ENCODE data around the gene UTS2R.
A peak's percentile ranks its signal among the peaks of the same experiment; 100 is the strongest.

Gene UTS2R

DNA sequence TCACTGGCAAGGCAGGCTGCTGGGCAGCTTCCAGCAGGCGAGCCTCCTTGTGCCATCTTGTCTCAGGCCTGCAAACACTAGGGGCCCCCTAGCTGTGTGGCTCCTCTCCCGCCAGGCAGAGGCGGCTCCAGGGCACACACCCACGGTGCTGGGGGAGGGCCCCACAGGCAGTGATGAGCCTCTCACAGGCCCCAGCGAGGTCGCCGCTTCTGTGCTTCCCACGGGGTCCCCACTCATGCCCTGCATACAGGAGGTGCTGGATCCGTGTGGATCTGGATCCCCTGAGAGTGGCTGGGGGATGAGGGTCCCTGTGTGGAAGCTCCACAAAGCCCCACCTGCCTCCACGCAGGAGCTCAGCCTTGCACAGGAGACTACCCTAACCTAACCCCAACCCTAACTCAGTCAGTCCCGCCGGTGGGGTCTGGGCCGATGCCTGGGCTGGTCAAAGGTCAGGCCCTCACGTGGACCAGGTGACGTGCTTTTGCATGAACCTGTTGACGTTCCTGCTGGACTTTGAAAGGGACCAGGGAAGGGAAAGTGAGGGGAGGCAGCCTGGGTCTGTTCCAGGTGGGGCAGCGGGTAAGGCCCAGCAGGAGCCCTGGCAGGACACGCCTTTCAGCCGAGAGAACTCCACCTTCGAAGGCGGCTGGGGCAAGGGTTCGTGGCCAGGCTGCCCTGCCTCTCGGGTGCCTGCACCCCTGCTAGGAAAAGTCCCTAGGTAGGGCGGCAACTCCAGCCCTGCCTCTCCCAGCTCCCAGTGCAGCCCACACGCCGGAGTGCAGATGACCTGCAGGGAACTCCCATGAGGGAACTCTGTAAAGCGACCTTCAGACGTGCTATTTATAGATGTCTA lies 43.2 kb upstream of the UTS2R start:
- peak overlapping the region; percentile 21 to 31 for H3K4me3 ChIP-seq (ENCODE audit: low read length in 2 of 2)
- H3K4me1 ChIP-seq (ENCODE audit: control insufficient read depth in 2 of 2, insufficient read depth in 2 of 2, low read length in 2 of 2) = peaks cover 51 to 74% of the 10 kb centered on the region in 2 donors
- no peaks in the 10 kb centered on the region for H3K9me3 ChIP-seq (ENCODE audit: control insufficient read depth in 2 of 2, low read length in 2 of 2)
- peaks cover 4 to 5% of the 10 kb centered on the region in 2 donors for H3K27me3 ChIP-seq (ENCODE audit: control insufficient read depth in 2 of 2, insufficient read depth in 2 of 2, low read length in 2 of 2)
- H3K9ac ChIP-seq (ENCODE audit: low read depth in 1 of 2, low read length in 2 of 2) = peak overlapping the region; percentile 32 to 68
- H3K27ac ChIP-seq (ENCODE audit: low read depth in 2 of 2, low read length in 2 of 2) = peak overlapping the region; percentile 88 to 91
- H3K36me3 ChIP-seq (ENCODE audit: control insufficient read depth in 2 of 2, insufficient read depth in 2 of 2, low read length in 2 of 2) = no peaks in the 10 kb centered on the region

GRCh38 chr17:82328994-82329507 lies 42.5 kb upstream of the UTS2R start:
- Histone ChIP-seq H3K27me3 (ENCODE audit: control insufficient read depth in 2 of 2, insufficient read depth in 2 of 2, low read length in 2 of 2) (peaks cover 4 to 5% of the 10 kb centered on the region in 2 donors), H3K4me3 (ENCODE audit: low read length in 2 of 2) (peak overlapping the region; percentile 7 to 31), H3K4me1 (ENCODE audit: control insufficient read depth in 2 of 2, insufficient read depth in 2 of 2, low read length in 2 of 2) (peaks cover 51 to 75% of the 10 kb centered on the region in 2 donors), H3K36me3 (ENCODE audit: control insufficient read depth in 2 of 2, insufficient read depth in 2 of 2, low read length in 2 of 2) (no peaks in the 10 kb centered on the region), H3K9me3 (ENCODE audit: control insufficient read depth in 2 of 2, low read length in 2 of 2) (no peaks in the 10 kb centered on the region), H3K27ac (ENCODE audit: low read depth in 2 of 2, low read length in 2 of 2) (peak overlapping the region; percentile 88 to 91), H3K9ac (ENCODE audit: low read depth in 1 of 2, low read length in 2 of 2) (peak overlapping the region; percentile 41 to 61)

DNA sequence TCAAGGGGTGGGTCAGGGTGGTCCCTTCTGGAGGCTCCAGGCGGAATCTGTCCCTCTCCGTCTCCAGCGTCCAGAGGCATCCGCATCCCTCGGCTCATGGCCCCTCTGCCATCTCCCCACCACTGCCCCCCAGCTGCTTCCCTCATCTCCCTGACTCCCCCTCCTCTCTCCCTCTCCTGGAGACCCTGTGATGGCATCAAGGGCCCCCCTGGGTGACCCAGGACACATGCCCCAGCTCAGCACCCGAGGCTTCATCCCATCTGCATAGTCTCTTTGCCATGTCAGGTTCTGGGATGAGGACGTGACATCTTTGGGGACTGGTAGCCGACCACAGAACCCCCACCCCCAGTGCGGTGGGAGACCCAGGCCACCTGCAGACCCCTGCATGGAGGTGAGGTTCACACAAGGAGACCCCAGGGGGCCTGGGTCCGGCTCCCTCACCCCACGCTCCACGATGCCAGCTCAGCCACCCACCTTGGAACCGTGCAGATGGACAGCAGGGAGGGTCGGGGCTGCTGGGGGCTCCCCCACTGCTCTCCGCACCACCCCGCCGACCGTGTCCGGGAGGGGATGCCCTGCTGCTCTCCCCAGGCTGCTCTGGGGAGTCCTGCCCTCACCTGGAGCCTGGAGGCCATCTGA lies 41.8 kb upstream of the UTS2R start:
- Histone ChIP-seq H3K27me3 (ENCODE audit: control insufficient read depth in 2 of 2, insufficient read depth in 2 of 2, low read length in 2 of 2) (peaks cover 4 to 5% of the 10 kb centered on the region in 2 donors), H3K36me3 (ENCODE audit: control insufficient read depth in 2 of 2, insufficient read depth in 2 of 2, low read length in 2 of 2) (no peaks in the 10 kb centered on the region), H3K4me3 (ENCODE audit: low read length in 2 of 2) (peak overlapping the region in 1 of 2 donors; percentile 25), H3K4me1 (ENCODE audit: control insufficient read depth in 2 of 2, insufficient read depth in 2 of 2, low read length in 2 of 2) (peaks cover 56 to 78% of the 10 kb centered on the region in 2 donors), H3K27ac (ENCODE audit: low read depth in 2 of 2, low read length in 2 of 2) (peak overlapping the region; percentile 88 to 91), H3K9ac (ENCODE audit: low read depth in 1 of 2, low read length in 2 of 2) (peak overlapping the region; percentile 32 to 61), H3K9me3 (ENCODE audit: control insufficient read depth in 2 of 2, low read length in 2 of 2) (no peaks in the 10 kb centered on the region)

- peak overlapping the region; percentile 88 to 91 for H3K27ac ChIP-seq (ENCODE audit: low read depth in 2 of 2, low read length in 2 of 2)
- no peaks in the 10 kb centered on the region for H3K36me3 ChIP-seq (ENCODE audit: control insufficient read depth in 2 of 2, insufficient read depth in 2 of 2, low read length in 2 of 2)
- peak overlapping the region; percentile 25 to 50 for H3K4me3 ChIP-seq (ENCODE audit: low read length in 2 of 2)
- H3K4me1 ChIP-seq (ENCODE audit: control insufficient read depth in 2 of 2, insufficient read depth in 2 of 2, low read length in 2 of 2) = peaks cover 61 to 77% of the 10 kb centered on the region in 2 donors
- peaks cover 4 to 5% of the 10 kb centered on the region in 2 donors for H3K27me3 ChIP-seq (ENCODE audit: control insufficient read depth in 2 of 2, insufficient read depth in 2 of 2, low read length in 2 of 2)
- peak overlapping the region; percentile 32 to 76 for H3K9ac ChIP-seq (ENCODE audit: low read depth in 1 of 2, low read length in 2 of 2)
- H3K9me3 ChIP-seq (ENCODE audit: control insufficient read depth in 2 of 2, low read length in 2 of 2) = no peaks in the 10 kb centered on the region
Observed at GRCh38 chr17:82330322-82331239, 41.0 kb upstream of the UTS2R start.

- Histone ChIP-seq H3K9ac (ENCODE audit: low read depth in 1 of 2, low read length in 2 of 2) (peak overlapping the region in 1 of 2 donors; percentile 76), H3K27ac (ENCODE audit: low read depth in 2 of 2, low read length in 2 of 2) (peak overlapping the region; percentile 61 to 82), H3K27me3 (ENCODE audit: control insufficient read depth in 2 of 2, insufficient read depth in 2 of 2, low read length in 2 of 2) (peaks cover 4 to 5% of the 10 kb centered on the region in 2 donors), H3K36me3 (ENCODE audit: control insufficient read depth in 2 of 2, insufficient read depth in 2 of 2, low read length in 2 of 2) (no peaks in the 10 kb centered on the region), H3K9me3 (ENCODE audit: control insufficient read depth in 2 of 2, low read length in 2 of 2) (no peaks in the 10 kb centered on the region), H3K4me1 (ENCODE audit: control insufficient read depth in 2 of 2, insufficient read depth in 2 of 2, low read length in 2 of 2) (peaks cover 61 to 76% of the 10 kb centered on the region in 2 donors), H3K4me3 (ENCODE audit: low read length in 2 of 2) (peak overlapping the region in 1 of 2 donors; percentile 50)
Observed at GRCh38 chr17:82331345-82331939, 40.1 kb upstream of the UTS2R start.

DNA sequence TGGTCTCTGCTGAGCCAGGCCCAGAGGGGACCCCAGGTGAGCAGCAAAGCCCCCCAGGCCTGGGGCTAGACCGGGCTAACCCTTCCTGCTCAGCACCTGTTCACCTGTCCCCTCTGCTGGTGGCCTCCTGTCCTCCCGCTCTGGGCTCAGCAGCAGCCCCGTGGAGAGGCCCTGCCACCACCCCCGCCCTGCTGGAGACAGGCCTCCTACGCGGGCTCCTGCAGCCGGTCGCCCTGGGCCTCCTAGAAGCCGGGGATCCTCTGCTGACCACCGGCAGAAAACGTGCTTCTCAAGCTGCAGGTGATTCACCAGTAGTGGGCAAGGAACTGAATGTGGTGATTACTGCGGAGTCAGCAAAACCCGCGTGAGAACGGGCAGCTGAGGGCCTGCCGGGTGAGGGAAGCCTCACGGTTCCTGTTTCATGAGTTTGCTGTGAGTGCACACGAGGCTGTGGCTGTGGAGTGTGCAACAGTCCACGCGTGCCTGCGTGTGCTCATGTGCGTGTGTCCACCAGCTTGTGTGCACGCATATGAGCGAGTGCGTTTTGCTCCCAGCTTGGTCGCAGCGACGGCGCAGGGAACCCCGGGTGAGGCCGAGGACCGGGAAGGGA lies 38.8 kb upstream of the UTS2R start:
- no peaks in the 10 kb centered on the region for H3K9me3 ChIP-seq (ENCODE audit: control insufficient read depth in 2 of 2, low read length in 2 of 2)
- peak overlapping the region; percentile 79 to 82 for H3K27ac ChIP-seq (ENCODE audit: low read depth in 2 of 2, low read length in 2 of 2)
- peaks cover 61 to 68% of the 10 kb centered on the region in 2 donors for H3K4me1 ChIP-seq (ENCODE audit: control insufficient read depth in 2 of 2, insufficient read depth in 2 of 2, low read length in 2 of 2)
- no peaks in the 10 kb centered on the region for H3K36me3 ChIP-seq (ENCODE audit: control insufficient read depth in 2 of 2, insufficient read depth in 2 of 2, low read length in 2 of 2)
- H3K4me3 ChIP-seq (ENCODE audit: low read length in 2 of 2) = peak overlapping the region; percentile 73 to 77
- peaks cover 4 to 5% of the 10 kb centered on the region in 2 donors for H3K27me3 ChIP-seq (ENCODE audit: control insufficient read depth in 2 of 2, insufficient read depth in 2 of 2, low read length in 2 of 2)
- peak overlapping the region; percentile 74 to 76 for H3K9ac ChIP-seq (ENCODE audit: low read depth in 1 of 2, low read length in 2 of 2)

DNA sequence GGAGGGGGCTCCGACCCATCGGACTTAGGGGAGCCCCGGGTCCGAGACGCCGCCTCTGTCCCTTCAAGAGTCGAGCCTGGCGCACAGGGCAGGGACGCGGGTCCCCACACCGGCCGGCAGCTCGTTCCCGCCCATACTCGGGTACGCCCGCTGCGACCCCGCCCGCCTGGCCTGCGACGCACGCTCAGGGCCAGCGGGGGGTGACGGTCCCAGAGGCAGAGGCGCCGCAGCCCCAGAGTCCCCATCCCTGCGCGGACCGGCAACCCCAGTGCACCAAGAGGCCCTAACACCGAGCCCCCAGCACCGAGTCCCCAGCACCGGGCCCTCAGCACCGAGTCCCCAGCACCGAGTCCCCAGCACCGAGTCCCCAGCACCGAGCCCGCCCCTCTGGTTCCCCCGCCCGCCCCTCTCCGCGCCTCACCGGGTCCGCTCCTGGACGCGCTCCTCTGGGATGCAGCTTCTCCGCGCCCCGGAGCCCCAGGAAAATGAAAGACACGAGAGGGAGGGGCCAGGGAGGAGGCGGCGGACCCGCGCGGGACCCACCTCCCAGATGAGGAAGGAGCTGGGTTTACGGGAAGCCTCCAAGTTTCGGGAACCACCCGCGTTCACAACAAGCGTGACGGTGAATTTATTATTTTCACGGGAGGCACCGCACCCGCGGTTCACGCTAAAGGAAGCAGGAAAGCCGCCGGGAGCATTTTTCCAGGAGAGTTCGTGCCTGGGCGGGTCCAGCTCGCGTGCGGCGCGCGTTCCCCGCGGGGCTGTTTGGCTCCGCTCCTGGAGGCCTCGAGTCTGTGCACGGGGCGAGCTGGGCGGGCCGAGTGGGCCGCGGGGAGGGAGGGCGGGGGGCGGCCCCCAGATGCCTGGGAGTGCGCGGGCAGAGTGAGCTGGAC lies 38.0 kb upstream of the UTS2R start, which contains the start of gene SECTM1:
Gene SECTM1, minus strand, starts transcription at position 488 of the 893 bp plus-strand sequence. CDS start 6,526 bp downstream, outside the sequence.
- H3K36me3 ChIP-seq (ENCODE audit: control insufficient read depth in 2 of 2, insufficient read depth in 2 of 2, low read length in 2 of 2) = no peaks in the 10 kb centered on the region
- H3K9me3 ChIP-seq (ENCODE audit: control insufficient read depth in 2 of 2, low read length in 2 of 2) = no peaks in the 10 kb centered on the region
- H3K27ac ChIP-seq (ENCODE audit: low read depth in 2 of 2, low read length in 2 of 2) = peak within 1 kb of the TSS; percentile 79 to 82
- peak within 1 kb of the TSS; percentile 73 to 77 for H3K4me3 ChIP-seq (ENCODE audit: low read length in 2 of 2)
- H3K4me1 ChIP-seq (ENCODE audit: control insufficient read depth in 2 of 2, insufficient read depth in 2 of 2, low read length in 2 of 2) = peaks cover 54 to 65% of the 10 kb centered on the region in 2 donors
- peaks cover 4 to 5% of the 10 kb centered on the region in 2 donors for H3K27me3 ChIP-seq (ENCODE audit: control insufficient read depth in 2 of 2, insufficient read depth in 2 of 2, low read length in 2 of 2)
- H3K9ac ChIP-seq (ENCODE audit: low read depth in 1 of 2, low read length in 2 of 2) = peak within 1 kb of the TSS; percentile 74 to 76

DNA sequence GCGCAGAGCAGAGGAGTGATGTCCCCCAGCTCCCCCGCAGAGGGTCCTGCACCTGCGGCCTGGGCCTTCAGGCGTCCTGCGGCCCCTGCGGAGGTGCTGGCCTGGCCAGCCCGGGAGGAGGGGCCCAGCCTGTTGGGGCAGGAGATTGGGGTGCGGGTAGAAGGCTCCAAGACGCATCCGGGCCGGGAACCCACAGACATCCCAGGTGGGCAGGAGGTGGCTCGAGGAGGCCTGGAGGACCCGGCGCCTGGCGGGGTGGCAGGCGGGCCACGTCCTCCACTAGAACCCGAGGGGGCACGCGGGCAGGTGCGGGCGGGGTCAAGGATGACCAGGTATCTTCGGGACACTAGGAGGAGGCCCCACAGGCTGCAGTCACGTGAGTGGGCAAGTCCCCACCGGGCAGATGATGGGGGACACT lies 37.4 kb upstream of the UTS2R start:
- H3K27ac ChIP-seq (ENCODE audit: low read depth in 2 of 2, low read length in 2 of 2) = peak overlapping the region; percentile 79 to 82
- peaks cover 55 to 65% of the 10 kb centered on the region in 2 donors for H3K4me1 ChIP-seq (ENCODE audit: control insufficient read depth in 2 of 2, insufficient read depth in 2 of 2, low read length in 2 of 2)
- no peaks in the 10 kb centered on the region for H3K9me3 ChIP-seq (ENCODE audit: control insufficient read depth in 2 of 2, low read length in 2 of 2)
- peak overlapping the region; percentile 58 to 72 for H3K9ac ChIP-seq (ENCODE audit: low read depth in 1 of 2, low read length in 2 of 2)
- H3K4me3 ChIP-seq (ENCODE audit: low read length in 2 of 2) = peak overlapping the region; percentile 68 to 73
- H3K36me3 ChIP-seq (ENCODE audit: control insufficient read depth in 2 of 2, insufficient read depth in 2 of 2, low read length in 2 of 2) = no peaks in the 10 kb centered on the region
- peaks cover 4 to 5% of the 10 kb centered on the region in 2 donors for H3K27me3 ChIP-seq (ENCODE audit: control insufficient read depth in 2 of 2, insufficient read depth in 2 of 2, low read length in 2 of 2)
